Gastrocnemius medialis (tissue), 4 donors: ENCODE measurements around the gene CCR9. TPM values are rescaled to one million over a fixed set of nuclear protein-coding genes. Genes with fewer than 3 reads are reported as not detected.

Experiments
- ATAC-seq, 2 donors: fragments of 150-250 bp; one replicate each; pipeline ENCODE4 v1.9.1; 2016
- DNase-seq, 2 donors: peaks; one replicate each; pipeline ENCODE4 v3.0.0-alpha.2; 2019
- H3K27ac ChIP-seq, 4 donors: fragments of 200-600 bp; sonication (generic); 1 replicate in 1 of 4; 2 replicates in 3 of 4; pipeline ENCODE4 v1.5.1; 2016 to 2018; ENCODE audit warnings: mild to moderate bottlenecking in 2 of 4, moderate library complexity in 1 of 4
- H3K27me3 ChIP-seq, 3 donors: fragments of 200-600 bp; sonication (generic) in 2 of 3; 1 replicate in 1 of 3; 2 replicates in 2 of 3; pipeline versions ENCODE4 v1.5.1 to v1.6.0; 2016 to 2019; ENCODE audit warnings: mild to moderate bottlenecking in 1 of 3, moderate library complexity in 1 of 3
- H3K36me3 ChIP-seq, 2 donors: fragments of 200-600 bp; sonication (generic) in 1 of 2; one replicate each; pipeline ENCODE4 v1.5.1; 2017 to 2018
- H3K4me1 ChIP-seq, 2 donors: fragments of 200-600 bp; sonication (generic) in 1 of 2; one replicate each; pipeline ENCODE4 v1.5.1; 2016 to 2017; ENCODE audit warnings: mild to moderate bottlenecking in 2 of 2
- H3K4me3 ChIP-seq, 4 donors: fragments of 200-600 bp; sonication (generic) in 3 of 4; 1 replicate in 1 of 4; 2 replicates in 3 of 4; pipeline ENCODE4 v1.5.1; 2016 to 2019; ENCODE audit warnings: mild to moderate bottlenecking in 2 of 4
- H3K9me3 ChIP-seq, 3 donors: fragments of 200-600 bp; sonication (generic) in 2 of 3; 1 replicate in 1 of 3; 2 replicates in 2 of 3; pipeline ENCODE4 v1.5.1; 2016 to 2019
- POLR2A ChIP-seq, 2 donors: fragments of 450-650 bp; IDR thresholded peaks; one replicate each; pipeline ENCODE4 v1.6.1; 2017; ENCODE audit warnings: antibody characterized with exemption in 2 of 2, mild to moderate bottlenecking in 2 of 2, moderate library complexity in 2 of 2
- in situ Hi-C, 4 donors: fragments of 200-750 bp; cut with MboI; loops; one replicate each; pipeline versions ENCODE4 v1.15.0 to v1.8.0; 2017; ENCODE audit warnings: low sequenced_read_pairs in 4 of 4
- intact Hi-C: fragments of 100-400 bp; cut with DNase I; formaldehyde crosslinking; loops from one replicate; pipeline ENCODE4 v1.15.1; 2023; ENCODE audit warnings: low total_unique reads
- total RNA-seq, 4 donors: library from RNA; depleted of rRNA; stranded (reverse); fragments of >200 nt; gene quantifications; one replicate each; pipeline versions ENCODE4 v1.1.0 to v1.2.3, GENCODE V29; 2016
- TF ChIP-seq, protein P1 (sequence below), 5 experiments: fragments of 450-650 bp in 3 of 5; fragments of 200-600 bp in 2 of 5; sonication (generic) in 2 of 5; IDR thresholded peaks in 4 of 5; conservative IDR thresholded peaks in 1 of 5; 1 replicate in 4 of 5; 2 replicates in 1 of 5; pipeline ENCODE4 v1.5.1; 2016 to 2019; ENCODE audit warnings: antibody characterized with exemption in 5 of 5, mild to moderate bottlenecking in 3 of 5, moderate library complexity in 3 of 5

Gene CCR9
- total RNA-seq, 4 donors from 2014 or later = 0.09 to 0.13 TPM; not detected in 2

DNA sequence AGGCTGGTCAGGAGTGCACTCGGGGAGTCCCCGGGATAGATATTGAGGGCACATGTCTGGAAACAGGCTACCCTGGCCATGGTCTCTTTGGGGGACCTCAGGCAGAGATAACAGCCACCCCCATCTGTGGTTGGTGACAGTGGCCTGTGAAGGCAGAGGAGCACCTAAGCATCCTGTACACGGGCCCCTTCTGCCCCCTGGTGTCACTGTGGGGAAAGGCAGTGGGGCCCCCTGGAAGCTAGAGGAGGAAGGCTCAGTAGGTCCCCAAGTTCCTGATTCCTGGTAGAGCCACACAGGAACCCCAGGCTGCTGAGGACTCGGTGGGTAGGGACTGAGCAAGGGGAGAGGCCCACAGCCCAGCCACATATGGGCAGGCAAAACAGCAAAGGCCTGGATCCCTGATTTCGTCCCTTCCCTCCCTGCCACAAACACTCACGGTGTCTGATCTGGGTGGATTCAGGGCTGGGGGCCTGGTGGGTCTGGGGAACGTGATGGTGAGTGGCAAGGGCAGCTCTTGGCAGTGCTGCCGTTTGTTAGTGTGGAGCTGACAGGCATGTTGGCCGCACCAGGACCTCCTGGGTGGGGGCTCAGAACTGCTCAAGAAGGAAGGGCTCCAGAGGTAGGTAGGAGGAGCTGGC lies 42.8 kb downstream of the CCR9 start:
- Histone ChIP-seq H3K27me3 (no peaks in the 10 kb centered on the region), H3K4me3 (no peak overlapping the region), H3K9me3 (no peaks in the 10 kb centered on the region), H3K36me3 (peaks cover 0 to 78% of the 10 kb centered on the region in 2 donors), H3K27ac (no peak overlapping the region), H3K4me1 (no peaks in the 10 kb centered on the region)
- intact Hi-C loops = no loop called here
- in situ Hi-C loops = loop anchor here in 1 of 4 donors (25.0 kb wide), 1 partner anchor 433 kb away; the partner anchor contains the start of genes CCR2 and CCR5
- ATAC-seq = peak in 1 of 2 donors; percentile 49
- DNase-seq = no peak
- TF ChIP-seq POLR2A (IDR thresholded peaks at IDR 0.05) = no peak
- TF ChIP-seq, protein P1, sequence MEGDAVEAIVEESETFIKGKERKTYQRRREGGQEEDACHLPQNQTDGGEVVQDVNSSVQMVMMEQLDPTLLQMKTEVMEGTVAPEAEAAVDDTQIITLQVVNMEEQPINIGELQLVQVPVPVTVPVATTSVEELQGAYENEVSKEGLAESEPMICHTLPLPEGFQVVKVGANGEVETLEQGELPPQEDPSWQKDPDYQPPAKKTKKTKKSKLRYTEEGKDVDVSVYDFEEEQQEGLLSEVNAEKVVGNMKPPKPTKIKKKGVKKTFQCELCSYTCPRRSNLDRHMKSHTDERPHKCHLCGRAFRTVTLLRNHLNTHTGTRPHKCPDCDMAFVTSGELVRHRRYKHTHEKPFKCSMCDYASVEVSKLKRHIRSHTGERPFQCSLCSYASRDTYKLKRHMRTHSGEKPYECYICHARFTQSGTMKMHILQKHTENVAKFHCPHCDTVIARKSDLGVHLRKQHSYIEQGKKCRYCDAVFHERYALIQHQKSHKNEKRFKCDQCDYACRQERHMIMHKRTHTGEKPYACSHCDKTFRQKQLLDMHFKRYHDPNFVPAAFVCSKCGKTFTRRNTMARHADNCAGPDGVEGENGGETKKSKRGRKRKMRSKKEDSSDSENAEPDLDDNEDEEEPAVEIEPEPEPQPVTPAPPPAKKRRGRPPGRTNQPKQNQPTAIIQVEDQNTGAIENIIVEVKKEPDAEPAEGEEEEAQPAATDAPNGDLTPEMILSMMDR (IDR thresholded peaks at IDR 0.05 in 4 of 5, conservative IDR thresholded peaks at IDR 0.05 in 1 of 5) = peak; percentile 26 to 50 (median 42)

DNA sequence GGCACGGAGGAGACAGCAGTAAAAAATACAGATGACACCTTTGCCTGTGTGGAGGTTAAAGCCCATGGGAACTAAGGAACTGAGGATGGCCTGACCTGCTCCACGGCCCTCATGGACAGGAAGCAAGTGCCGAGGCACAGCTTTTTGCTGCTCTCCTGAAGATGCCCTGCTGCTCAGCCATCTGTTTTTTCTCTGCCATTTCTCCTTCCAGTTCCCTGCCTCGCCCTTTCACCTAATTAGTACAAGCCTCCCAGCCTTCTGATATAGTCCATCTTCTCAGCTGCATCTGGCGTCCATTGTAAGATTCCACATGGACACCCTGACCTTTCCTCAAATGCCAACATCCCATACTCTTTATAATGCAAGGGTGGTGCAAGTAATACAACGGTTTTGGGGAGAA lies 45.2 kb downstream of the CCR9 start:
- intact Hi-C loops = no loop called here
- DNase-seq (no peak), ATAC-seq (no peak)
- TF ChIP-seq, protein P1 (IDR thresholded peaks at IDR 0.05 in 4 of 5, conservative IDR thresholded peaks at IDR 0.05 in 1 of 5) = no peak
- no peak for TF ChIP-seq POLR2A (IDR thresholded peaks at IDR 0.05)
- Histone ChIP-seq H3K4me1 (no peaks in the 10 kb centered on the region), H3K4me3 (no peak overlapping the region), H3K9me3 (no peaks in the 10 kb centered on the region), H3K27ac (no peak overlapping the region), H3K27me3 (no peaks in the 10 kb centered on the region), H3K36me3 (peaks cover 0 to 89% of the 10 kb centered on the region in 2 donors)
- in situ Hi-C loops = loop anchor here in 1 of 4 donors (25.0 kb wide), 1 partner anchor 431 kb away; the partner anchor contains the start of genes CCR2 and CCR5

DNA sequence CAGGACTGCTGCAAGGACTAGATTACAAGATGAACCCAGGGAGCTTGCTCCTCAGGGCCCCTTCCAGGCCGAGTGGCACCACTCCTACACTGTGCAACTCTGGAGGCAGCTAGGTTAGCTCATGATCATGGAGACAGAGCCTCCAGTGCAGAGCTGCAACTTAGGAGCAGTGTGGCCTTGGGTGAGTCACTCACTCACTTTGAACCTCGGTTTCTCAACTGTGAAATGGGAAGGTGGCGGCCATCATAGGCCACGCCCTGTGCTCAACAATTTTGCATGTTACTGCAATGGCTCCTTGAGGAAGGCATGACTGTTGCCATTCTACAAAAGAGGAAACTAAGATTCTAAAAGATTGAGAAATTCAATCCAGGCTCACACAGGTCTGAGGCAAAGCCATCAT lies 45.8 kb downstream of the CCR9 start:
- H3K27me3 ChIP-seq = no peaks in the 10 kb centered on the region
- H3K27ac ChIP-seq = no peak overlapping the region
- in situ Hi-C loops (loop anchor here in 1 of 4 donors (25.0 kb wide), 1 partner anchor 430 kb away; the partner anchor contains the start of genes CCR2 and CCR5), intact Hi-C loops (no loop called here)
- DNase-seq (no peak), ATAC-seq (no peak)
- H3K4me1 ChIP-seq = no peaks in the 10 kb centered on the region
- H3K36me3 ChIP-seq = peaks cover 0 to 95% of the 10 kb centered on the region in 2 donors
- no peaks in the 10 kb centered on the region for H3K9me3 ChIP-seq
- H3K4me3 ChIP-seq = no peak overlapping the region
- no peak for TF ChIP-seq POLR2A (IDR thresholded peaks at IDR 0.05)
- TF ChIP-seq, protein P1 (IDR thresholded peaks at IDR 0.05 in 4 of 5, conservative IDR thresholded peaks at IDR 0.05 in 1 of 5) = no peak

DNA sequence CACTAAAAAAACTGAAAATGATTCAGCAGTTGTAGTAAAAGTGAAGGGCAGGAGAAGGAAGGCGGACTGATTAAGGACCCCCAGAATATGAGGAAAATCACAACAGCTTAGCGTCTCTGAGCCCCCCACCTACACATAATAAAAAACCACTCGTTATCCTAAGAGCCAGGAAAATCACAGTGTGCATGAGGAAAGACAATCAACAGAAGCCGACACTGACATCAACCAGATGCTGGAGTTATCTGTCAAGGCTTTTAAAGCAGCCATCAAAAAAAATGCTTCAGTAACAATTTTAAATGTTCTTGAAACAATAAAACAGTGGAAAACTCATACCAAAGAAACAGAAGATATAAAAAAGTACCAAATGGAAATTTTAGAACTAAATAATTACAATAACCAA lies 47.2 kb downstream of the CCR9 start:
- no peak for TF ChIP-seq POLR2A (IDR thresholded peaks at IDR 0.05)
- TF ChIP-seq, protein P1 (IDR thresholded peaks at IDR 0.05 in 4 of 5, conservative IDR thresholded peaks at IDR 0.05 in 1 of 5) = no peak
- in situ Hi-C loops (loop anchor here in 1 of 4 donors (25.0 kb wide), 1 partner anchor 429 kb away; the partner anchor contains the start of genes CCR2 and CCR5), intact Hi-C loops (no loop called here)
- Histone ChIP-seq H3K9me3 (no peaks in the 10 kb centered on the region), H3K27ac (no peak overlapping the region), H3K27me3 (no peaks in the 10 kb centered on the region), H3K4me1 (no peaks in the 10 kb centered on the region), H3K36me3 (peaks cover 0 to 87% of the 10 kb centered on the region in 2 donors), H3K4me3 (no peak overlapping the region)
- ATAC-seq = no peak
- DNase-seq = no peak
